SK-N-SH (cell line): Measurements from ENCODE around the gene LBHD1.

ENCODE experiments used
- EZH2phosphoT487 ChIP-seq: fragments of 200-600 bp; sonication (generic); IDR thresholded peaks from 2 replicates; pipeline ENCODE4 v1.6.1; 2017; ENCODE audit warnings: low read depth, mixed run types, mild to moderate bottlenecking, antibody characterized with exemption, moderate library complexity, borderline replicate concordance
- FOXM1 ChIP-seq: IDR thresholded peaks from 2 replicates; pipeline ENCODE4 v1.4.0; 2012; ENCODE audit warnings: low read depth, mild to moderate bottlenecking
- GABPA ChIP-seq: IDR thresholded peaks from 2 replicates; pipeline ENCODE4 v1.4.0; 2012; ENCODE audit warnings: low read depth, mild to moderate bottlenecking
- GATA2 ChIP-seq: sonication (generic); formaldehyde crosslinking; IDR thresholded peaks from 2 replicates; pipeline ENCODE4 v1.5.0; 2020; ENCODE audit warnings: mild to moderate bottlenecking, missing genetic modification reagents
- MXI1 ChIP-seq: IDR thresholded peaks from 2 replicates; pipeline ENCODE4 v1.6.1; 2012; ENCODE audit warnings: mild to moderate bottlenecking, low read depth, low read length, improper control_type of control experiment
- POLR2AphosphoS5 ChIP-seq: IDR thresholded peaks from 2 replicates; pipeline ENCODE4 v1.6.1; 2012; ENCODE audit warnings: low read depth, low read length
- RFX5 ChIP-seq: IDR thresholded peaks from 2 replicates; pipeline ENCODE4 v1.6.1; 2012; ENCODE audit warnings: mild to moderate bottlenecking, improper control_type of control experiment, low read length
- SIN3A ChIP-seq: IDR thresholded peaks from 2 replicates; pipeline ENCODE4 v1.6.1; 2012; ENCODE audit warnings: low read depth, mild to moderate bottlenecking, low read length, moderate library complexity, borderline replicate concordance
- TF ChIP-seq, protein P1 (sequence below): fragments of 150-350 bp; IDR thresholded peaks from 2 replicates; pipeline ENCODE4 v1.6.1; 2017; ENCODE audit warnings: antibody characterized with exemption, low read length, low read depth, borderline replicate concordance
- TF ChIP-seq, protein P2 (sequence below): IDR thresholded peaks from 2 replicates; pipeline ENCODE4 v1.4.0; 2012; ENCODE audit warnings: low read depth, borderline replicate concordance
- TF ChIP-seq, protein P3 (sequence below): fragments of 200-600 bp; sonication (generic); IDR thresholded peaks from 2 replicates; pipeline ENCODE4 v1.6.1; 2017; ENCODE audit warnings: antibody characterized with exemption, mild to moderate bottlenecking, moderate library complexity

DNA sequence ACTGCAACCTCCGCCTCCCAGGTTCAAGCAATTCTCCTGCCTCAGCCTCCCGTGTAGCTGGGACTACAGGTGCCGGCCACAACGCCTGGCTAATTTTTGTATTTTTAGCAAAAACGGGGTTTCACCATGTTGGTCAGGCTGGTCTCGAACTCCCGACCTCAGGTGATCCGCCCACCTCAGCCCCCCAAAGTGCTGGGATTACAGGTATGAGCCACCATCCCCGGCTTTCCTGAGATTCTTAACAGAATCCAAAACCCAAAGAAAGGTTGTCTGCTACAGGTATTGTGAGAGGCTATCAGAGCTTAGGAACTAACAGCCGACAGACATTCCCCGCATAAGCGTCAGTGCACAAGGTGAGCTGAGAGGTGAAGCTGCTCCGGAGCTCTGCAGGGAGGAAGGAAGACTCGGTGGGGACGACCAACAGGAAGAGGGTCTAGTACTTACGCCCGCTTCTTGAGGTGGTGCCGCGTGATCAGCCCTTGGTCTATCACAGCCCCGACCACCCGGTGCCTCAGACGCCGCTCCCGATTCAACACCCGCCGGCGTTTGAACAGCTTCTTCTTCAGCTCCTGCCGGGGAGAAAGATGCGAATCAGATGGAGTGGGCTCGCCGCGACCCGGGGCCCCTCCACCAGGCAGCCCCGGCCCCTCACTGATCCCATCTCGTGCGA, 7.5 kb downstream of the LBHD1 start:
- TF ChIP-seq, protein P1, sequence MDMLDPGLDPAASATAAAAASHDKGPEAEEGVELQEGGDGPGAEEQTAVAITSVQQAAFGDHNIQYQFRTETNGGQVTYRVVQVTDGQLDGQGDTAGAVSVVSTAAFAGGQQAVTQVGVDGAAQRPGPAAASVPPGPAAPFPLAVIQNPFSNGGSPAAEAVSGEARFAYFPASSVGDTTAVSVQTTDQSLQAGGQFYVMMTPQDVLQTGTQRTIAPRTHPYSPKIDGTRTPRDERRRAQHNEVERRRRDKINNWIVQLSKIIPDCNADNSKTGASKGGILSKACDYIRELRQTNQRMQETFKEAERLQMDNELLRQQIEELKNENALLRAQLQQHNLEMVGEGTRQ = no peak
- TF ChIP-seq, protein P2, sequence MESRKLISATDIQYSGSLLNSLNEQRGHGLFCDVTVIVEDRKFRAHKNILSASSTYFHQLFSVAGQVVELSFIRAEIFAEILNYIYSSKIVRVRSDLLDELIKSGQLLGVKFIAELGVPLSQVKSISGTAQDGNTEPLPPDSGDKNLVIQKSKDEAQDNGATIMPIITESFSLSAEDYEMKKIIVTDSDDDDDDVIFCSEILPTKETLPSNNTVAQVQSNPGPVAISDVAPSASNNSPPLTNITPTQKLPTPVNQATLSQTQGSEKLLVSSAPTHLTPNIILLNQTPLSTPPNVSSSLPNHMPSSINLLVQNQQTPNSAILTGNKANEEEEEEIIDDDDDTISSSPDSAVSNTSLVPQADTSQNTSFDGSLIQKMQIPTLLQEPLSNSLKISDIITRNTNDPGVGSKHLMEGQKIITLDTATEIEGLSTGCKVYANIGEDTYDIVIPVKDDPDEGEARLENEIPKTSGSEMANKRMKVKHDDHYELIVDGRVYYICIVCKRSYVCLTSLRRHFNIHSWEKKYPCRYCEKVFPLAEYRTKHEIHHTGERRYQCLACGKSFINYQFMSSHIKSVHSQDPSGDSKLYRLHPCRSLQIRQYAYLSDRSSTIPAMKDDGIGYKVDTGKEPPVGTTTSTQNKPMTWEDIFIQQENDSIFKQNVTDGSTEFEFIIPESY = no peak
- TF ChIP-seq, protein P3, sequence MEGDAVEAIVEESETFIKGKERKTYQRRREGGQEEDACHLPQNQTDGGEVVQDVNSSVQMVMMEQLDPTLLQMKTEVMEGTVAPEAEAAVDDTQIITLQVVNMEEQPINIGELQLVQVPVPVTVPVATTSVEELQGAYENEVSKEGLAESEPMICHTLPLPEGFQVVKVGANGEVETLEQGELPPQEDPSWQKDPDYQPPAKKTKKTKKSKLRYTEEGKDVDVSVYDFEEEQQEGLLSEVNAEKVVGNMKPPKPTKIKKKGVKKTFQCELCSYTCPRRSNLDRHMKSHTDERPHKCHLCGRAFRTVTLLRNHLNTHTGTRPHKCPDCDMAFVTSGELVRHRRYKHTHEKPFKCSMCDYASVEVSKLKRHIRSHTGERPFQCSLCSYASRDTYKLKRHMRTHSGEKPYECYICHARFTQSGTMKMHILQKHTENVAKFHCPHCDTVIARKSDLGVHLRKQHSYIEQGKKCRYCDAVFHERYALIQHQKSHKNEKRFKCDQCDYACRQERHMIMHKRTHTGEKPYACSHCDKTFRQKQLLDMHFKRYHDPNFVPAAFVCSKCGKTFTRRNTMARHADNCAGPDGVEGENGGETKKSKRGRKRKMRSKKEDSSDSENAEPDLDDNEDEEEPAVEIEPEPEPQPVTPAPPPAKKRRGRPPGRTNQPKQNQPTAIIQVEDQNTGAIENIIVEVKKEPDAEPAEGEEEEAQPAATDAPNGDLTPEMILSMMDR = no peak
- TF ChIP-seq RFX5 = no peak
- no peak for TF ChIP-seq GATA2 (CRISPR knock-in tag)
- TF ChIP-seq MXI1 = no peak; the same call in 1 of the 2 replicates
- no peak for TF ChIP-seq SIN3A
- TF ChIP-seq GABPA = no peak
- TF ChIP-seq EZH2phosphoT487 = no peak
- TF ChIP-seq POLR2AphosphoS5 = no peak
- TF ChIP-seq FOXM1 = no peak
